Brain microvascular endothelial cell (primary cell): ENCODE results near the gene MPC2.

Source experiments
- DNase-seq: peaks from one replicate; pipeline ENCODE4 v3.0.0-alpha.2; 2020
- H3K27ac ChIP-seq: fragments of 250-450 bp; sonication (Bioruptor Pico); 2 replicates; pipeline ENCODE4 v1.5.1; 2020; ENCODE audit warnings: mild to moderate bottlenecking, moderate library complexity
- H3K27me3 ChIP-seq: fragments of 250-450 bp; sonication (Bioruptor Pico); replicated peaks from 2 replicates; pipeline ENCODE4 v1.5.1; 2020; ENCODE audit warnings: mild to moderate bottlenecking
- H3K36me3 ChIP-seq: fragments of 250-450 bp; sonication (Bioruptor Pico); replicated peaks from 2 replicates; pipeline ENCODE4 v1.5.1; 2020; ENCODE audit warnings: mild to moderate bottlenecking
- H3K4me3 ChIP-seq: 2 replicates; pipeline ENCODE4 v1.5.1; 2011; ENCODE audit warnings: low read depth, mild to moderate bottlenecking, control low read depth, low read length, moderate library complexity
- in situ Hi-C: cut with HindIII; loops from 2 replicates; pipeline ENCODE4 v1.10.0; 2017; ENCODE audit warnings: low sequenced_read_pairs, low pct_ligation_motif_present
- TF ChIP-seq, protein P1 (sequence below): IDR thresholded peaks from 2 replicates; pipeline ENCODE4 v1.5.1; 2011; ENCODE audit warnings: low read depth, mild to moderate bottlenecking, moderate library complexity, low read length, control low read depth, inconsistent platforms; ENCODE audit errors: missing control alignments

Gene MPC2

DNA sequence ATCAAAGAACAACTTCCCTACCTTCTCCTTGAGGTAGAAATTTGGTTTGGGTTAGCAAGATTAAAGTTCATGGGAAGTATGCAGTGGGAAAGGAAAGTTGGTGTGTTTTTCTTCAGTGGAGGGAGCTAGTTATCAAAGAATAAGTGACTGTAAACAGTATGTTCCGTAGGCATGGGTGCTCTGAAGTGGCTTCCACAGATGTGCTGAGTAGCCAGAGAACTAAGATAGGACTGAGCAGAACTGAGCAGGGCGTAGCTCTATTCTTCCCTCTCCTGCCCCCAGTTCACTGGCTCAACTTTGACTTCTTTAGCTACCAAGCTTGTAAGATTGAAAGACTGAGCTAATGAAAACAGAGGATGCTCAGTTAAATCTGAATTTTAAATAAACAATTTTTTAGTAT lies 26.3 kb downstream of the MPC2 start:
- in situ Hi-C loops = no loop called here
- no peaks in the 10 kb centered on the region for H3K27me3 ChIP-seq
- no peak for DNase-seq
- no peak overlapping the region for H3K4me3 ChIP-seq
- H3K36me3 ChIP-seq = no peaks in the 10 kb centered on the region
- no peak overlapping the region for H3K27ac ChIP-seq
- TF ChIP-seq, protein P1, sequence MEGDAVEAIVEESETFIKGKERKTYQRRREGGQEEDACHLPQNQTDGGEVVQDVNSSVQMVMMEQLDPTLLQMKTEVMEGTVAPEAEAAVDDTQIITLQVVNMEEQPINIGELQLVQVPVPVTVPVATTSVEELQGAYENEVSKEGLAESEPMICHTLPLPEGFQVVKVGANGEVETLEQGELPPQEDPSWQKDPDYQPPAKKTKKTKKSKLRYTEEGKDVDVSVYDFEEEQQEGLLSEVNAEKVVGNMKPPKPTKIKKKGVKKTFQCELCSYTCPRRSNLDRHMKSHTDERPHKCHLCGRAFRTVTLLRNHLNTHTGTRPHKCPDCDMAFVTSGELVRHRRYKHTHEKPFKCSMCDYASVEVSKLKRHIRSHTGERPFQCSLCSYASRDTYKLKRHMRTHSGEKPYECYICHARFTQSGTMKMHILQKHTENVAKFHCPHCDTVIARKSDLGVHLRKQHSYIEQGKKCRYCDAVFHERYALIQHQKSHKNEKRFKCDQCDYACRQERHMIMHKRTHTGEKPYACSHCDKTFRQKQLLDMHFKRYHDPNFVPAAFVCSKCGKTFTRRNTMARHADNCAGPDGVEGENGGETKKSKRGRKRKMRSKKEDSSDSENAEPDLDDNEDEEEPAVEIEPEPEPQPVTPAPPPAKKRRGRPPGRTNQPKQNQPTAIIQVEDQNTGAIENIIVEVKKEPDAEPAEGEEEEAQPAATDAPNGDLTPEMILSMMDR = no peak

DNA sequence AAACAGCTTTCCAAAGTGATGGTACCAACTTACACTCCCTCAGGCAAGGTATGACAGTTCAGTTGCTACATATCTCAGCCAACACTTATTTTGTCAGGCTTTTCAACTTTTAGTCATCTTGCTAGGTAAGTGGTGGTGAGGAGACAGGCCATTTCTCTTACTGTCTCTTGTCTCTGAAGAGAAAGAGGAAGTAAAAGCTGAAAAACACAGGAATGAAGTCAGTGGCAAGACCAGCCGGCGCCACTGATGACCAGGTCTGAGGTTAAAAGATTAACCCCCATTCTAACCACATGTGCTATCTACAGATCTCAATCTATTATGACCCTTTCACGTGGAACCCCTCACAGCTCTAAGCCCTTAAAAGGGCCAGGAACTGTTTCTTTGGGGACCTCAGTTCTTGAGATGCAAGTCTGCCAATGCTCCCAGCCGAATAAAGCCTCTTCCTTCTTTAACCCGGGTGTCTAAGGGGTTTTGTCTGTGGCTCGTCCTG lies 27.1 kb downstream of the MPC2 start:
- in situ Hi-C loops = no loop called here
- no peak overlapping the region for H3K27ac ChIP-seq

GRCh38 chr1:167905671-167906070 lies 31.2 kb downstream of the MPC2 start:
- TF ChIP-seq, protein P1 = no peak
- no peaks in the 10 kb centered on the region for H3K27me3 ChIP-seq
- H3K36me3 ChIP-seq = no peaks in the 10 kb centered on the region
- in situ Hi-C loops = no loop called here
- H3K27ac ChIP-seq = no peak overlapping the region
- DNase-seq = no peak
- no peak overlapping the region for H3K4me3 ChIP-seq

More for the DNA sequence above, 27.1 kb downstream of the MPC2 start:
- TF ChIP-seq, protein P1 = no peak
- no peak for DNase-seq
- Histone ChIP-seq H3K27me3 (no peaks in the 10 kb centered on the region), H3K4me3 (no peak overlapping the region), H3K36me3 (no peaks in the 10 kb centered on the region)

- TF ChIP-seq, protein P1 = no peak
- Histone ChIP-seq H3K27me3 (no peaks in the 10 kb centered on the region), H3K36me3 (no peaks in the 10 kb centered on the region), H3K27ac (peak overlapping the region; percentile 10), H3K4me3 (no peak overlapping the region)
- DNase-seq = no peak
- in situ Hi-C loops = no loop called here
Measured at GRCh38 chr1:167905182-167905581, 31.7 kb downstream of the MPC2 start.

DNA sequence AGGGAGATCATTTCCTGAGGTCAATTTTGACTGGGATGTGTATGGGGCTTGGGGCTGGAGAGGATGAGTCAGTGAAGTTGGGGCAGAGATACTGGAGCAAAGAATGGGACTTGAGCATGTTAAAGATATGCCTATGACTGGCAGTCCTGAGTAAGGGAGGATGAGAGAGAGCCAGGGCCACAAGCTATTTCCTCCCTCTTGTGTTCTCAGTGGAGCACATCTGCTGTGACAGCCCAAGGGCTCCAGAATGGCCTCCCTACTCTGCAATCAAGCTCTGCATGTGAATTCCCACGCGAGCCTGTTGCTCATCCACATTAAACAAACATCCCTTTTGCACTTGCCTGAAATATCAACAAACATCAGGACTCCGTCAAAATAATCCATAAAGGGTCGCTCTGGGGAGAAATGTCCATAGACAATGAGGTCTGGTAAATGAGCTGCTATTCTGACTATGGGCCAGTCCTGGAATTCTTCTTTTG lies 32.2 kb downstream of the MPC2 start:
- Histone ChIP-seq H3K27ac (peak overlapping the region; percentile 10), H3K27me3 (no peaks in the 10 kb centered on the region), H3K36me3 (no peaks in the 10 kb centered on the region), H3K4me3 (no peak overlapping the region)
- TF ChIP-seq, protein P1 = peak; percentile 27
- DNase-seq = peak; percentile 79
- in situ Hi-C loops = no loop called here

DNA sequence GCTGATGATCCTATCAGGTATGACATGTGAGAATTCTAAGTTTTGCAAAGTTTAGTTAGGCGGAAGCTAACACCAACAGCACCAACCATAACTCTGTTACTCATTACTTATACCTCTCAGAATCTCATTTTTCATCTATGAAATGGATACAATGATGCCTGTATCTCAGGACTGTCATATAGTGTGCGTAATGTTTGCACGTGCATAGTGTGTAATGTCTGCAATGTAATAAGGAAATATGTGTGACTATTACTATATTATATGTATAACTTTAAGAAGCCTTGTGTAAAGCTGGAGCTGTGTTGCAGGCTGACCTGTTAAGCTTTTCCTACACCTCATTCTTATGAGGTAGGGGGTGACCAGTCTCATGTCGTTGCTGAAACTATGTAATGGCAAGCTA lies 36.0 kb downstream of the MPC2 start:
- no peaks in the 10 kb centered on the region for H3K27me3 ChIP-seq
- DNase-seq = no peak
- TF ChIP-seq, protein P1 = no peak
- no peaks in the 10 kb centered on the region for H3K36me3 ChIP-seq
- H3K4me3 ChIP-seq = no peak overlapping the region
- H3K27ac ChIP-seq = no peak overlapping the region
- in situ Hi-C loops = no loop called here
